ENCODE results near the gene ELMO3. TPM values are rescaled to one million over a fixed set of nuclear protein-coding genes. Genes with fewer than 3 reads are reported as not detected.

ELMO3 gene
- polyA plus RNA-seq, 3 donors from 2014 or later, result not detected

- peaks cover 35 to 41% of the 10 kb centered on the region in 2 donors for H3K4me1 Mint-ChIP-seq
- peak overlapping the region; percentile 88 to 92 (median 88) for H3K4me3 Mint-ChIP-seq
- peak overlapping the region; percentile 57 to 93 (median 87) for H3K27ac Mint-ChIP-seq
- no peaks in the 10 kb centered on the region for H3K9me3 Mint-ChIP-seq
- peaks cover 1 to 9% (median 5%) of the 10 kb centered on the region in 3 donors for H3K27me3 Mint-ChIP-seq (ENCODE audit: low read depth in 3 of 3)
- DNase-seq, result no peak
- peaks cover 6 to 11% (median 6%) of the 10 kb centered on the region in 3 donors for H3K36me3 Mint-ChIP-seq
These were observed 7.4 kb upstream of the ELMO3 start for GRCh38 chr16:67191411-67191994.

DNA sequence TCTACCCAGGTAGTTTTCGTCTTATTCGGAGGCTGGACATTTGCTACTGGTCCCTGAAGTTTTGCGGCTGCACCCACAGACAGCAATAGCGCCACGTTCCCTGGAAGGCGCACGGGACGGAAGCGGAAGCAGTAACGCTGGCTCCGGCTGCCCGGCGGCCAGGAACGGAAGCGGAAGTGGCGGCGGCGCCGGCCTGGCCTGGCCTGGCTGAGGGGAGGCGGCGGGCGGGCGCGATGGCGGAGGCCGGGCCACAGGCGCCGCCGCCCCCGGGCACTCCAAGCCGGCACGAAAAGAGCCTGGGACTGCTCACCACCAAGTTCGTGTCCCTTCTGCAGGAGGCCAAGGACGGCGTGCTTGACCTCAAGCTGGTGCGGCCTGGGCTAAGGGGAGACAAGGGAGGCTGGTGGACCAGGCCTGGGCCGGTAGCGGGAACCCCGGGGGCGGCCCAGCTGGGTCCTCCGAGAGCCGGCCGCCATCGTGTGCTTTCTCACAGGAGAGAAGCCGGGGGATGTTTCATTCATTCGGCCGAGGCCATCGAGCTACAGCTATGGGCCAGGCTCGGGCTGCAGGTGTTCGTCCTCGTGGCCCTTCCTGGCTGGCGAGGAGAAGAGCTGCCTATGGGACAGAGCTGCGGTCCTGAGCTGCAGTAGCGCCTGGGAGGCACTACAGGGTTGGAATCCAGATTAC is 6.8 kb upstream of the ELMO3 start, which contains the start of gene E2F4:
Gene E2F4, plus strand, starts transcription at position 161 of the 687 bp plus-strand sequence. Its CDS starts 73 bp downstream, at position 234.
- H3K9me3 Mint-ChIP-seq, result no peaks in the 10 kb centered on the region
- peak within 1 kb of the TSS; percentile 88 to 92 (median 88) for H3K4me3 Mint-ChIP-seq
- H3K36me3 Mint-ChIP-seq, result peaks cover 11 to 16% (median 11%) of the 10 kb centered on the region in 3 donors
- peaks cover 39 to 46% of the 10 kb centered on the region in 2 donors for H3K4me1 Mint-ChIP-seq
- H3K27ac Mint-ChIP-seq, result peak within 1 kb of the TSS; percentile 75 to 93 (median 87)
- H3K27me3 Mint-ChIP-seq (ENCODE audit: low read depth in 3 of 3), result peaks cover 1 to 9% (median 5%) of the 10 kb centered on the region in 3 donors
- DNase-seq, result peak; percentile 87 to 89 (median 88)

- no peak for DNase-seq
- H3K36me3 Mint-ChIP-seq, result peaks cover 11 to 20% (median 11%) of the 10 kb centered on the region in 3 donors
These were observed 6.1 kb upstream of the ELMO3 start for GRCh38 chr16:67192781-67193361.

DNA sequence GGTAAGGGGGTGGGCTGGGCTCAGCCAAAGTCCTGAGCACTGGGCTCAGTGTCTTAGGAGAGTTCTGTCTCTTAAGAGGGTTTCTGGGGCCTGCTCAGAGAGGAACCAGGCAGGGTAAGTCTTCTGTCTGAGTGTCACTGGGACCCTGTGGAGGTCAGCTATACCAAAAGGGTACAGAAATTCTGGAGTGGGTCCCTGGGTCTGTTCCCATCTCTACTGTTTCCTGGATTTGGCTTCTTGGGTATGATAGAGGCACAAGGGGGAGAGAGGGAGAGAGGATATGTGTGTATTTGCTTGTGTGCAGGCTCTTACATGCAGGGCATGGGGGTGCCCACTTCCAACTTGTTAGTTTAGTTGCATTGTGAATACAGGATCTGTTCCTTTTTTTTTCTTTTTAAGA is 5.4 kb upstream of the ELMO3 start:
- peak overlapping the region; percentile 62 to 88 (median 77) for H3K27ac Mint-ChIP-seq
- H3K4me1 Mint-ChIP-seq, result peaks cover 39 to 46% of the 10 kb centered on the region in 2 donors
- DNase-seq, result no peak
- peak overlapping the region; percentile 88 to 92 (median 88) for H3K4me3 Mint-ChIP-seq
- no peaks in the 10 kb centered on the region for H3K9me3 Mint-ChIP-seq
- H3K36me3 Mint-ChIP-seq, result peaks cover 11 to 20% (median 11%) of the 10 kb centered on the region in 3 donors
- H3K27me3 Mint-ChIP-seq (ENCODE audit: low read depth in 3 of 3), result peaks cover 3 to 7% (median 5%) of the 10 kb centered on the region in 3 donors

More at GRCh38 chr16:67192781-67193361, 6.1 kb upstream of the ELMO3 start:
- Mint-ChIP-seq H3K27ac (peak overlapping the region; percentile 75 to 88 (median 84)), H3K9me3 (no peaks in the 10 kb centered on the region), H3K4me3 (peak overlapping the region; percentile 88 to 92 (median 88)), H3K27me3 (ENCODE audit: low read depth in 3 of 3) (peaks cover 1 to 7% (median 5%) of the 10 kb centered on the region in 3 donors), H3K4me1 (peaks cover 39 to 46% of the 10 kb centered on the region in 2 donors)

DNA sequence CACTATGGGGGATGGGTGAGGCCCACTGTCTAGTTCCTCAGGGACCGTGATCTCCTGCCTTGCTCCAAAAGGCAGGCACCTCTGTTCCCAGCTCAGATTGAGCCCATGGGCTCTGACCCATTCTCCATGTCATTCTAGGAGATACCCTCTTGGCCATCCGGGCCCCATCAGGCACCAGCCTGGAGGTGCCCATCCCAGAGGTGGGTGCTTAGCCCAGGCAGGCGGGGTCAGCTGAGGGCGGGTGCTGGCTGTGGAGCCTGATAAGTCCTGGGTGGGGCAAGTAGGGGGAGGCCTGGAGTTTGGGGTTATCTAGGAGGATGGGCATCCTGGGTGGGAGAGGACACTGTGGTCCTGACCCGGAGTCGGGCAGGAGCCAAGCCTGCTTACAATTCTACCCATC is 4.7 kb upstream of the ELMO3 start:
- H3K4me3 Mint-ChIP-seq, result peak overlapping the region; percentile 88 to 92 (median 88)
- no peak for DNase-seq
- H3K9me3 Mint-ChIP-seq, result no peaks in the 10 kb centered on the region
- peak overlapping the region in 3 of 6 donors; percentile 62 to 83 (median 77) for H3K27ac Mint-ChIP-seq
- peaks cover 3 to 7% (median 5%) of the 10 kb centered on the region in 3 donors for H3K27me3 Mint-ChIP-seq (ENCODE audit: low read depth in 3 of 3)
- peaks cover 11 to 20% (median 11%) of the 10 kb centered on the region in 3 donors for H3K36me3 Mint-ChIP-seq
- H3K4me1 Mint-ChIP-seq, result peaks cover 39 to 46% of the 10 kb centered on the region in 2 donors

DNA sequence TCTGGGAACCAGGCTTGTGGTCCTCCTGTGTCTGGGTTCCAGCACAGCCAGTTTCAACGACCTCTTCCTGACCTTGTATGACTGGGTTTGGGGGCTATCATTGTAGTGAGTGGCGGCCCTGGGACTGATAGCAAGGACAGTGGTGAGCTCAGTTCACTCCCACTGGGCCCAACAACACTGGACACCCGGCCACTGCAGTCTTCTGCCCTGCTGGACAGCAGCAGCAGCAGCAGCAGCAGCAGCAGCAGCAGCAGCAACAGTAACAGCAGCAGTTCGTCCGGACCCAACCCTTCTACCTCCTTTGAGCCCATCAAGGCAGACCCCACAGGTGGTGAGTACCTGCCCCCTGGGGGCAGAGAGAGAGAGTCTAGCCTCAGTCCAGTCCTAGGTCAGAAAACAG is 3.3 kb upstream of the ELMO3 start:
- no peaks in the 10 kb centered on the region for H3K9me3 Mint-ChIP-seq
- no peak overlapping the region for H3K4me3 Mint-ChIP-seq
- DNase-seq, result no peak
- H3K27ac Mint-ChIP-seq, result peak overlapping the region in 2 of 6 donors; percentile 32 to 66
- peaks cover 3 to 5% (median 4%) of the 10 kb centered on the region in 3 donors for H3K27me3 Mint-ChIP-seq (ENCODE audit: low read depth in 3 of 3)
- peaks cover 11 to 20% (median 11%) of the 10 kb centered on the region in 3 donors for H3K36me3 Mint-ChIP-seq
- peaks cover 39 to 46% of the 10 kb centered on the region in 2 donors for H3K4me1 Mint-ChIP-seq

GRCh38 chr16:67196881-67197280 is 2.0 kb upstream of the ELMO3 start:
- H3K4me3 Mint-ChIP-seq, result no peak overlapping the region
- H3K4me1 Mint-ChIP-seq, result peaks cover 32 to 38% of the 10 kb centered on the region in 2 donors
- no peaks in the 10 kb centered on the region for H3K9me3 Mint-ChIP-seq
- peaks cover under 1 to 5% (median 4%) of the 10 kb centered on the region in 3 donors for H3K27me3 Mint-ChIP-seq (ENCODE audit: low read depth in 3 of 3)
- DNase-seq, result no peak
- H3K27ac Mint-ChIP-seq, result peak overlapping the region in 3 of 6 donors; percentile 54 to 55 (median 54)
- H3K36me3 Mint-ChIP-seq, result peaks cover 11 to 20% (median 11%) of the 10 kb centered on the region in 3 donors

GRCh38 chr16:67197704-67198103 is 1.2 kb upstream of the ELMO3 start:
- Mint-ChIP-seq H3K9me3 (no peaks in the 10 kb centered on the region), H3K36me3 (peaks cover 11 to 20% (median 11%) of the 10 kb centered on the region in 3 donors), H3K27ac (no peak overlapping the region), H3K4me3 (no peak overlapping the region), H3K27me3 (ENCODE audit: low read depth in 3 of 3) (peaks cover 0 to 4% (median 3%) of the 10 kb centered on the region in 3 donors), H3K4me1 (peaks cover 28 to 31% of the 10 kb centered on the region in 2 donors)
- no peak for DNase-seq

- peaks cover 0 to 4% (median 3%) of the 10 kb centered on the region in 3 donors for H3K27me3 Mint-ChIP-seq (ENCODE audit: low read depth in 3 of 3)
- no peaks in the 10 kb centered on the region for H3K9me3 Mint-ChIP-seq
- H3K27ac Mint-ChIP-seq, result peak overlapping the region in 1 of 6 donors; percentile 41
- DNase-seq, result no peak
- H3K36me3 Mint-ChIP-seq, result peaks cover 11 to 20% (median 11%) of the 10 kb centered on the region in 3 donors
- no peak overlapping the region for H3K4me3 Mint-ChIP-seq
- peaks cover 22 to 25% of the 10 kb centered on the region in 2 donors for H3K4me1 Mint-ChIP-seq
These were observed 645 bp upstream of the ELMO3 start for GRCh38 chr16:67198238-67198734.

- Mint-ChIP-seq H3K36me3 (peaks cover 11 to 20% (median 11%) of the 10 kb centered on the region in 3 donors), H3K27me3 (ENCODE audit: low read depth in 3 of 3) (peaks cover 0 to 4% (median 2%) of the 10 kb centered on the region in 3 donors), H3K9me3 (no peaks in the 10 kb centered on the region), H3K4me1 (peaks cover 9 to 16% of the 10 kb centered on the region in 2 donors), H3K4me3 (no peak overlapping the region), H3K27ac (no peak overlapping the region)
- DNase-seq, result no peak
These were observed 872 bp downstream of the ELMO3 start for GRCh38 chr16:67199808-67200198.

DNA sequence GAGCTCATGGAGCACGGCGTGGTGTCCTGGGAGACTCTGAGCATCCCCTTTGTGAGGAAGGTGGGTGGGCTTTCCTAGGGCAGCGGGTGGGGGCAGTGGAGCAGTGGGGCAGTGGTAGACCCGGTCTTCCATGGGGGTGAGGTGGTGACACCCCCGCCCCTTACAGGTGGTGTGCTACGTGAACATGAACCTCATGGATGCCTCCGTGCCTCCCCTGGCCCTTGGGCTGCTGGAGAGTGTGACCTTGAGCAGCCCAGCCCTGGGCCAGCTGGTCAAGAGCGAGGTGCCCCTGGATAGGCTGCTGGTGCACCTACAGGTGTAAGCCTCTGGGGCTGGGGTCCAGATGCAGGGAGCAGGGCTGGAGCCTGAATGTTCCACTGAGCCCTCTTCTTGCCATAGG is 1.6 kb downstream of the ELMO3 start:
- no peak for DNase-seq
- H3K27ac Mint-ChIP-seq, result no peak overlapping the region
- H3K36me3 Mint-ChIP-seq, result peaks cover 11 to 19% (median 11%) of the 10 kb centered on the region in 3 donors
- H3K9me3 Mint-ChIP-seq, result no peaks in the 10 kb centered on the region
- H3K27me3 Mint-ChIP-seq (ENCODE audit: low read depth in 3 of 3), result peaks cover 0 to 4% (median 1%) of the 10 kb centered on the region in 3 donors
- H3K4me1 Mint-ChIP-seq, result peaks cover 9 to 15% of the 10 kb centered on the region in 2 donors
- no peak overlapping the region for H3K4me3 Mint-ChIP-seq

GRCh38 chr16:67201411-67202345 is 2.7 kb downstream of the ELMO3 start:
- no peak overlapping the region for H3K27ac Mint-ChIP-seq
- H3K27me3 Mint-ChIP-seq (ENCODE audit: low read depth in 3 of 3), result peaks cover 0 to 3% (median under 1%) of the 10 kb centered on the region in 3 donors
- peaks cover 3 to 7% (median 3%) of the 10 kb centered on the region in 3 donors for H3K36me3 Mint-ChIP-seq
- peaks cover 2 to 3% of the 10 kb centered on the region in 2 donors for H3K4me1 Mint-ChIP-seq
- no peak for DNase-seq
- no peak overlapping the region for H3K4me3 Mint-ChIP-seq
- no peaks in the 10 kb centered on the region for H3K9me3 Mint-ChIP-seq

All from immature natural killer cell (primary cell).